Measurements from ENCODE around the gene PACSIN2. TPM values are rescaled to one million over a fixed set of nuclear protein-coding genes. Genes with fewer than 3 reads are reported as not detected.

PACSIN2 gene
- total and polyA plus RNA-seq, 10 of the 15 experiments (the other 5 are each of a cell fraction or from before 2014, with no cell fraction given): 0.93 to 78.7 (median 46.8) TPM

DNA sequence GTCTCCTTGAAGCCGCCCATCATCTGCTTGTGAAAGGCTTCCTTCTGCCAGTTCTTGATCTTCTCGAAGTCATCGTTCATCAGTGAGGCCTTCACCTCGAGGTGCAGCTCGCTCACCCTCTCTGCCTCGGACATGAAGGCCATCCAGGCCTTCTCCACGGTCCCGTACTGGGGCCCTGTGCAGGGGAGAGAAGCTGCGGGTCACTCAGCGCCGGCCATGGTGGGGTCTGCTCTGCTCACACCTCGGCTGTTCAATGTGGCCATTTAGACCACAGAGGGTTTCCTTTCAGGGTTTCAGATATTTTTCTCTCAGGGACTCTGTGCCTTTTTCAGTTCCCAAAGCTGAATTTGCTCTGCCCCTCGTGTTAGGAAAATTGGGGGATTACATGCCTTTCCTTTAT, 123.9 kb downstream of the PACSIN2 start:
- RAD21 ChIA-PET (ENCODE audit: unreplicated experiment): interaction anchor here (0.8 to 2.5 kb wide), 6 partner anchors 9 to 122 kb away, joined by 3 to 13 read pairs (median 5); no protein-coding TSS in a partner anchor
- WGBS (ENCODE audit: insufficient coverage, insufficient replicate concordance, low lambda C conversion rate, missing lambda C conversion rate): 76% methylated on average over 13 of the region's 13 CpGs
- ATAC-seq (0 out of 3 replicates have a peak, but pooled peaks have one; percentile 10), DNase-seq (ENCODE audit: low read depth, low spot score) (no peak), FAIRE-seq (no peak)
- in situ Hi-C loops (cut with MboI) (no loop called here), intact Hi-C loops (cut with micrococcal nuclease; ENCODE audit: unreplicated experiment) (no loop called here)
- H3K4me2 ChIP-seq (ENCODE audit: control insufficient read depth, insufficient read depth): peak overlapping the region; percentile 64
- H3K27me3 ChIP-seq (replicated peaks in 1 of 2; ENCODE audit: control insufficient read depth in 2 of 2, insufficient read depth in 2 of 2, low read length in 1 of 2): no peaks in the 10 kb centered on the region
- SMC1A ChIA-PET (ENCODE audit: uncharacterized antibody, unreplicated experiment): interaction anchor here (0.7 to 3.5 kb wide), 7 partner anchors 11 to 78 kb away, joined by 3 to 16 read pairs (median 8); no protein-coding TSS in a partner anchor
- H3K9ac ChIP-seq (ENCODE audit: control insufficient read depth, insufficient read depth, low read length): peak overlapping the region; percentile 30; the same call in 1 of the 2 replicates
- TF ChIP-seq KDM1A (IDR thresholded peaks at IDR 0.05; ENCODE audit: borderline replicate concordance): no peak
- no peak for TF ChIP-seq TARDBP (IDR thresholded peaks at IDR 0.05; ENCODE audit: borderline replicate concordance)
- TF ChIP-seq, protein P1, sequence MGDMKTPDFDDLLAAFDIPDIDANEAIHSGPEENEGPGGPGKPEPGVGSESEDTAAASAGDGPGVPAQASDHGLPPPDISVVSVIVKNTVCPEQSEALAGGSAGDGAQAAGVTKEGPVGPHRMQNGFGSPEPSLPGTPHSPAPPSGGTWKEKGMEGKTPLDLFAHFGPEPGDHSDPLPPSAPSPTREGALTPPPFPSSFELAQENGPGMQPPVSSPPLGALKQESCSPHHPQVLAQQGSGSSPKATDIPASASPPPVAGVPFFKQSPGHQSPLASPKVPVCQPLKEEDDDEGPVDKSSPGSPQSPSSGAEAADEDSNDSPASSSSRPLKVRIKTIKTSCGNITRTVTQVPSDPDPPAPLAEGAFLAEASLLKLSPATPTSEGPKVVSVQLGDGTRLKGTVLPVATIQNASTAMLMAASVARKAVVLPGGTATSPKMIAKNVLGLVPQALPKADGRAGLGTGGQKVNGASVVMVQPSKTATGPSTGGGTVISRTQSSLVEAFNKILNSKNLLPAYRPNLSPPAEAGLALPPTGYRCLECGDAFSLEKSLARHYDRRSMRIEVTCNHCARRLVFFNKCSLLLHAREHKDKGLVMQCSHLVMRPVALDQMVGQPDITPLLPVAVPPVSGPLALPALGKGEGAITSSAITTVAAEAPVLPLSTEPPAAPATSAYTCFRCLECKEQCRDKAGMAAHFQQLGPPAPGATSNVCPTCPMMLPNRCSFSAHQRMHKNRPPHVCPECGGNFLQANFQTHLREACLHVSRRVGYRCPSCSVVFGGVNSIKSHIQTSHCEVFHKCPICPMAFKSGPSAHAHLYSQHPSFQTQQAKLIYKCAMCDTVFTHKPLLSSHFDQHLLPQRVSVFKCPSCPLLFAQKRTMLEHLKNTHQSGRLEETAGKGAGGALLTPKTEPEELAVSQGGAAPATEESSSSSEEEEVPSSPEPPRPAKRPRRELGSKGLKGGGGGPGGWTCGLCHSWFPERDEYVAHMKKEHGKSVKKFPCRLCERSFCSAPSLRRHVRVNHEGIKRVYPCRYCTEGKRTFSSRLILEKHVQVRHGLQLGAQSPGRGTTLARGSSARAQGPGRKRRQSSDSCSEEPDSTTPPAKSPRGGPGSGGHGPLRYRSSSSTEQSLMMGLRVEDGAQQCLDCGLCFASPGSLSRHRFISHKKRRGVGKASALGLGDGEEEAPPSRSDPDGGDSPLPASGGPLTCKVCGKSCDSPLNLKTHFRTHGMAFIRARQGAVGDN (IDR thresholded peaks at IDR 0.05): peak; percentile 64; the same call in 1 of the 2 replicates
- no peak for TF ChIP-seq E2F8 (IDR thresholded peaks at IDR 0.05; ENCODE audit: low read depth, partially characterized antibody)
- TF ChIP-seq JUND (IDR thresholded peaks at IDR 0.05; ENCODE audit: low read depth, low read length): no peak
- no peak for TF ChIP-seq GATAD2B (conservative IDR thresholded peaks at IDR 0.05; ENCODE audit: low read depth)
- TF ChIP-seq, protein P2, sequence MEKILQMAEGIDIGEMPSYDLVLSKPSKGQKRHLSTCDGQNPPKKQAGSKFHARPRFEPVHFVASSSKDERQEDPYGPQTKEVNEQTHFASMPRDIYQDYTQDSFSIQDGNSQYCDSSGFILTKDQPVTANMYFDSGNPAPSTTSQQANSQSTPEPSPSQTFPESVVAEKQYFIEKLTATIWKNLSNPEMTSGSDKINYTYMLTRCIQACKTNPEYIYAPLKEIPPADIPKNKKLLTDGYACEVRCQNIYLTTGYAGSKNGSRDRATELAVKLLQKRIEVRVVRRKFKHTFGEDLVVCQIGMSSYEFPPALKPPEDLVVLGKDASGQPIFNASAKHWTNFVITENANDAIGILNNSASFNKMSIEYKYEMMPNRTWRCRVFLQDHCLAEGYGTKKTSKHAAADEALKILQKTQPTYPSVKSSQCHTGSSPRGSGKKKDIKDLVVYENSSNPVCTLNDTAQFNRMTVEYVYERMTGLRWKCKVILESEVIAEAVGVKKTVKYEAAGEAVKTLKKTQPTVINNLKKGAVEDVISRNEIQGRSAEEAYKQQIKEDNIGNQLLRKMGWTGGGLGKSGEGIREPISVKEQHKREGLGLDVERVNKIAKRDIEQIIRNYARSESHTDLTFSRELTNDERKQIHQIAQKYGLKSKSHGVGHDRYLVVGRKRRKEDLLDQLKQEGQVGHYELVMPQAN (conservative IDR thresholded peaks at IDR 0.05): no peak
- TF ChIP-seq RUNX3 (IDR thresholded peaks at IDR 0.05; ENCODE audit: low read length): peak; percentile 61
- POLR2A ChIA-PET: interaction anchor here (1.2 to 2.2 kb wide), 3 partner anchors 30 to 40 kb away, joined by 4 to 10 read pairs (median 7); no protein-coding TSS in a partner anchor
- H2AFZ ChIP-seq (ENCODE audit: control insufficient read depth, low read depth, low read length): no peak overlapping the region
- BruUV-seq (replicated peaks): no TSS peak
- H4K20me1 ChIP-seq (ENCODE audit: control insufficient read depth, insufficient read depth): no peaks in the 10 kb centered on the region
- peaks cover 72% of the 10 kb centered on the region for H3K4me1 ChIP-seq (ENCODE audit: control insufficient read depth, insufficient read depth, low read length)
- H3K27ac ChIP-seq (ENCODE audit: control insufficient read depth, insufficient read depth): peak overlapping the region; percentile 84
- no peaks in the 10 kb centered on the region for H3K9me3 ChIP-seq (replicated peaks; ENCODE audit: control insufficient read depth, insufficient read depth, low read length)
- H3K79me2 ChIP-seq (ENCODE audit: control insufficient read depth, insufficient read depth, low read length): peaks cover 31% of the 10 kb centered on the region
- no peak overlapping the region for H3K4me3 ChIP-seq
- peaks cover 16 to 22% of the 10 kb centered on the region in 2 experiments for H3K36me3 ChIP-seq (ENCODE audit: control insufficient read depth in 2 of 2, insufficient read depth in 2 of 2, low read length in 1 of 2)
- CTCF ChIA-PET: interaction anchor here (0.6 to 5.1 kb wide), 6 partner anchors 10 to 143 kb away, joined by 3 to 19 read pairs (median 4); no protein-coding TSS in a partner anchor

Measured in GM12878 (cell line).